Fibroblast of peridontal ligament (primary cell): ENCODE measurements around the gene IL37.
"Not testable (repeated sequence)": the region's sequence is repeated elsewhere in the genome, so short reads cannot be mapped to it uniquely, and the experiment has no call there.

ENCODE experiments used
- DNase-seq: peaks from one replicate; pipeline ENCODE4 v3.0.0-alpha.2; 2010; ENCODE audit errors: extremely low read depth

IL37 gene

GRCh38 chr2:112889976-112890375, 21.0 kb upstream of the IL37 start:
- DNase-seq = no peak

GRCh38 chr2:112891385-112891831, 19.6 kb upstream of the IL37 start:
- DNase-seq = no peak

- DNase-seq = no peak
Measured at GRCh38 chr2:112893752-112894151, 17.2 kb upstream of the IL37 start.

GRCh38 chr2:112896909-112897623, 13.9 kb upstream of the IL37 start:
- DNase-seq = no peak

GRCh38 chr2:112897624-112897978, 13.4 kb upstream of the IL37 start:
- DNase-seq = no peak

GRCh38 chr2:112901431-112902065, 9.4 kb upstream of the IL37 start:
- DNase-seq = not testable (repeated sequence)

GRCh38 chr2:112902816-112903215, 8.1 kb upstream of the IL37 start:
- DNase-seq = no peak

- no peak for DNase-seq
Measured at GRCh38 chr2:112904883-112905282, 6.1 kb upstream of the IL37 start.

GRCh38 chr2:112906276-112906675, 4.7 kb upstream of the IL37 start:
- DNase-seq = no peak

- DNase-seq = no peak
Measured at GRCh38 chr2:112907001-112907949, 3.7 kb upstream of the IL37 start.

- not testable (repeated sequence) for DNase-seq
Measured at GRCh38 chr2:112908559-112908958, 2.4 kb upstream of the IL37 start.

GRCh38 chr2:112910219-112910618, 746 bp upstream of the IL37 start:
- no peak for DNase-seq

- no peak for DNase-seq
Measured at GRCh38 chr2:112912403-112912802, 1.4 kb downstream of the IL37 start.

GRCh38 chr2:112915300-112916144, 4.6 kb downstream of the IL37 start:
- no peak for DNase-seq

GRCh38 chr2:112916145-112916571, 5.2 kb downstream of the IL37 start:
- no peak for DNase-seq

- no peak for DNase-seq
Measured at GRCh38 chr2:112916625-112917247, 5.8 kb downstream of the IL37 start.

GRCh38 chr2:112917856-112918255, 6.9 kb downstream of the IL37 start:
- DNase-seq = no peak

GRCh38 chr2:112918256-112918655, 7.3 kb downstream of the IL37 start:
- no peak for DNase-seq

- no peak for DNase-seq
Measured at GRCh38 chr2:112919086-112919485, 8.1 kb downstream of the IL37 start.

- no peak for DNase-seq
Measured at GRCh38 chr2:112920923-112921532, 10.1 kb downstream of the IL37 start.

GRCh38 chr2:112921982-112922381, 11.0 kb downstream of the IL37 start:
- DNase-seq = no peak
